UCSD-AML1 (cell line): ENCODE results near the gene NEDD4.
"Not testable (repeated sequence)": the region's sequence is repeated elsewhere in the genome, so short reads cannot be mapped to it uniquely, and the experiment has no call there.

ENCODE experiments used
- DNase-seq: peaks from one replicate; lab custom pipeline; 2025; ENCODE audit not compliant: unreplicated experiment; lab: John Stamatoyannopoulos, UW

Gene NEDD4

GRCh38 chr15:56006371-56006770 lies 13.0 kb upstream of the NEDD4 start:
- DNase-seq: not testable (repeated sequence)

GRCh38 chr15:56004281-56004680 lies 10.9 kb upstream of the NEDD4 start:
- DNase-seq: not testable (repeated sequence)

DNA sequence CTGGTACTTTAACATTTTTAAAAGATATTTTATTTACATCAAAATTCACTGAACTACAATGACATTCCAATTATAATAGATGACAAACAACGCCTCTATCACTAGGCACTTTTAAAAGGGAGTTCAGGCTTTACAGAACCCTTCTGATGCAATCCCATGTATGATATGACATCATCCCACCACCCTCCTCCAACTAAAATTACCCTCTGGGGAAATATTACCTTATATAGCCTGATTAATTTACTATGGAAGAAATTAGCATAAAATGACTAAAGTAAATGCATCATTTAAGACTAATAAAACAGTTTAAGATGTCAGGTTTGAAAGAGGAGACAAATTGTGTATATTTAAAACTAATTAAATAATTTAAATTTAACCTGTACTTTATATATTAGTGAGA lies 10.4 kb upstream of the NEDD4 start:
- not testable (repeated sequence) for DNase-seq

- not testable (repeated sequence) for DNase-seq
Observed at GRCh38 chr15:56003277-56003676, 9.9 kb upstream of the NEDD4 start.

GRCh38 chr15:56001471-56002078 lies 8.2 kb upstream of the NEDD4 start:
- DNase-seq: no peak

- no peak for DNase-seq
Observed at GRCh38 chr15:55999658-56000057, 6.2 kb upstream of the NEDD4 start.

DNA sequence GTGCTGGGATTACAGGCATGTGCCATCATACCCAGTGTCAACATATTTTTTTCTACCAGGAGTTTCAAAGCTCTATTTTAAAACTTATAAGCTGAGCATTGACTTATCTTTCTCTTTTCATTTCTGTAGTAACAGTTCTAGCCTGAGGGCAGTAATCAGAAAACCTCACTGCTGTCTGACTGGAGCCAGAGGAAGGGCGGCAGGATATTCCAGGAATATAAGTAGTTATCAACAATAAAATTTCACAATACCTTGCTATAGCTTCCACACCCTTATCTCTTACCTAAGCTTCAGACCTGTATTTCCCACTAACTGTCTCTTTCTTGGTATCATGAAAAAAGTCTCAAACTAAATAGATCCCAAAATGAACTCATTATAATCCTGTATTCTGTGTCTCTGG lies 5.1 kb upstream of the NEDD4 start:
- DNase-seq: no peak

DNA sequence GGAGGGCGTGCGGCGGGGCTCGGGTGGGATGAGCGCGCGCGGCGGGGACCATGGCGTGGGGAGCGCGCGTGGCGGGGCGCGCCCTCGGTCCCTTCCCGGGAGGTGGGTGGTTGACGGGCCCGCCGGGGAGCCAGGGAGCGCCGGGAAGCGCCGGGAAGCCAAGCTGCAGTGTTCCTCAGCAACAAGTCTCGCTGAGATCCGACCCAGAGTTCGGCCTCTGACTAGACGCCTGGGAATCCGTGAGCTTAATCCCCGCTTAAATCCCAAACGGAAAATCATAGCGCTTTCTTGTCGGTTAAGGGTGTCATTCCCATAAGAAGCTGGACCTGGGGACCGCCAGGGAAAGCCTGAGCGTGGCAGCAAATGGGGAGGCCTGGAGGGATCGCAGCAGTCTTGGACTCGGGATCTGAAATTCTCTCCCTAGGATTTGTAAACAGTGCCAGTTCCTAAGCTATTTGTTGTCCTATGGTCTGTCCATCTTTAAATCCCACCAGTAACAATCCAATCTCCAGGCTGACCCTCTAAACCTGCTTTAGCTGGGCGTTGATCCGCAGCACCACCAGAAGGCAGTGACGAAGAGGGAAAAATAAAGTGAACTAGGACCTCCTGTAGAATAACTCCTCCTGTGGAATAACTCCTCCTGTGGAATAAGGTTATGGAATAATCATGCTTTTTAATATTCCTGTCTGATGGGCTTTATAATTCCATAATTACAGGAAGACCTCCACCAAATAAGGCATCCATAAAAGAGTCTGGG lies 570 bp upstream of the NEDD4 start:
- no peak for DNase-seq

DNA sequence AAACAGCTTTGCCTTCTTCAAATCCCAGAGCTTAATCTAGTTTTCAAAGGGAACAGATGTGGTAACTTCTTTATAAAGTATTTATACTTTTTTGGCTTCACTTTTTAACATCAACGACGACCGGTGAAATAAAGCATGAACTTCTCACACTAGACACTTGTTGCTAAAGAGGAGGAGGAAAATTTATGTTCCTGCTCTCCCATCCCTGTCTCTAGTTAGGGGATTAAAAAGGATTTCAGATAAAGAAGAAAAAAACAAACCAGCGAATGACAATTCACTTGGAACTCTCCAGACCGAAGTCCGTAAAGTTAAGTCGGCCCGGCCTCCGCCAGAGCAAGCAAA lies 672 bp downstream of the NEDD4 start:
- DNase-seq: no peak

- no peak for DNase-seq
Observed at GRCh38 chr15:55991802-55992768, 1.3 kb downstream of the NEDD4 start.

DNA sequence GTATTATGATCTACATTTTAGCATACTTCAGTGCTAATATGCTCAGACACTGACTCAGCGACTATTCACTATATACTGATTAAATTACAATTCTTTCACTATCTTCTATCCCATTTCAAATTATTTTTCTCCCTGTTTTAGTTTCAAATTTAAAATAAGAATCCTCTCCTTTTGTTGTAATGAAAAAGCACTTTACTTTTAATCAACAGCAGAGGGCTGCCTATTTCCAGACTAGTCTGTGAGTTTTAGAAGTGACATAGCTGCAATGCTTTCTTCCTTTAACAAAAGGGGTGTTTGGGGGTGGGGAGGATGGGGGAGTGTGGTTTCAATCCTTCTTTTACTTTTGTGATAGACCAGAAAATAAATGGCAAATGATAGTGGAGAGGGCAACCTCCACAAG lies 2.4 kb downstream of the NEDD4 start:
- DNase-seq: no peak

- no peak for DNase-seq
Observed at GRCh38 chr15:55990516-55990915, 2.9 kb downstream of the NEDD4 start.

- peak; percentile 12 for DNase-seq
Observed at GRCh38 chr15:55989383-55989782, 4.0 kb downstream of the NEDD4 start.

GRCh38 chr15:55981582-55982249 lies 11.7 kb downstream of the NEDD4 start:
- no peak for DNase-seq

DNA sequence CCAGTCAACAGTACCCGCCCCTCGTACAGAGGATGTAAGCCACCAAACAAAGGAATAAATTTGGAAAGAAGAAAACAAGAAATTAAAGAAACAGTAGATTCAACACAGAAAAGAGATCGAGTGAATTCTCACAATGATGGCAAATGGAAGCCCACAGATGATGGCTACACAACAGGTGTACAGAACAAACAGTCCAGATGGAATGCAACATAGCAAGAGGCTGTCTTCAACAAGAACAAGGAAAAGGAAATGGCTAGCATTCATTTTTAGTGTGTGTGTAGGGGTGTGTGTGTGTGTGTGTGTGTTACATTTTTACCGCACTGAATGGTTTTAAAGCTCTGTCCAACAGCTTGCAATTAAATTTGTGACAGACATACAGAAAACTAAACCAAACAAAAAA lies 12.9 kb downstream of the NEDD4 start:
- no peak for DNase-seq

- DNase-seq: no peak
Observed at GRCh38 chr15:55977231-55977630, 16.2 kb downstream of the NEDD4 start.

DNA sequence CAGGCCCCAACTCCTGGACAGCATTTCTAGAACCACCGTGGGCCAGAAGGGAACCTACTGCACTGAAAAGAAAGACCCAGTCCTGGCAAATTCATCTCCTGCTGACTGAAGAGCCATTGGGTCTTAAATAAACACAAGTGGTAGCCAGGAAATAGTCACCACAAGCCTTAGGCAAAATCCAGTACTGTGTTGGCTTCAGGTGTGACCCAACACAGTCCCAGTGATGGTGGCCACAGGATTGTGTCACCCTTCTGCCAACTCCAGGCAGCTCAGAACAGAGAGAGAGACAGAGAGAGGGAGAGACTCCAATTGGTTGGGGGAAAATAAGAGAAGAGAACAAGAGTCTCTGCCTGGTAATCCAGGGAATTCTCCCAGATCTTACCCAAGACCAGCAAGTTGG lies 23.1 kb downstream of the NEDD4 start:
- no peak for DNase-seq

DNA sequence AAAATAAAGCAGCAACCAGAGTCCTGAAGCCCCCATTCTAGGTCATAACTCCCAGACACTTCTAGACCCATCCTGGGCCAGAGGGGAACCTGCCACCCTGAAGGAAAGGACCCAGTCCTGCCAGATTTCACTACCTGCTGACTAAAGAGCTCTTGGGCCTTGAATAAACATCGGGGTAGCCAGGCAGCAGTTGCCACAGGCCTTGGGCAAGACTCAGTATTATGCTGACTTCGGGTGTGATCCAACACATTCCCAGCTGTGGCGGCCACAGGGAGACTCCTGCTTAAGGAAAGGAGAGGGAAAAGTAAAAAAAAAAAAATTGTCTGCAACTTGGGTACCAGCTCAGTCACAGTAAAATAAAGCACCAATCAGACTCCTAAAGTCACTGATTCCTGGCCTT lies 23.8 kb downstream of the NEDD4 start:
- no peak for DNase-seq

- DNase-seq: no peak
Observed at GRCh38 chr15:55968923-55969322, 24.5 kb downstream of the NEDD4 start.

DNA sequence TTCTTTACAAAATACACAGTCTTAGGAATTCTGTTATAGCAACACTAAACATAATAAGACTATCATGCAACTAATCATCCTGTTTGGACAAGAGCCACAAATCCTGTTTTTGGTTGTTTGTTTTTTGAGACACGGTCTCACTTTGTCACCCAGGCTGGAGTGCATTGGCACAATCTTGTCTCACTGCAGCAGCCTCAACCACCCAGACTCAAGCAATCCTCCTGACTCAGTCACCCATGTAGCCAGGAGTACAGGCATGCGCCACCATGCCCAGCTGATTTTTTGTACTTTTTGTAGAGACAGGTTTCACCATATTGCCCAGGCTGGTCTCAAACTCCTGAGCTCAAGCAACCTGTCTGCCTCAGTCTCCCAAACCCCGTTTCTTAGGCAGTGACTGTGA lies 28.3 kb downstream of the NEDD4 start:
- DNase-seq: no peak

GRCh38 chr15:55960946-55961345 lies 32.5 kb downstream of the NEDD4 start:
- DNase-seq: no peak
